ENCODE results near the gene HMGCLL1.

Gene HMGCLL1

DNA sequence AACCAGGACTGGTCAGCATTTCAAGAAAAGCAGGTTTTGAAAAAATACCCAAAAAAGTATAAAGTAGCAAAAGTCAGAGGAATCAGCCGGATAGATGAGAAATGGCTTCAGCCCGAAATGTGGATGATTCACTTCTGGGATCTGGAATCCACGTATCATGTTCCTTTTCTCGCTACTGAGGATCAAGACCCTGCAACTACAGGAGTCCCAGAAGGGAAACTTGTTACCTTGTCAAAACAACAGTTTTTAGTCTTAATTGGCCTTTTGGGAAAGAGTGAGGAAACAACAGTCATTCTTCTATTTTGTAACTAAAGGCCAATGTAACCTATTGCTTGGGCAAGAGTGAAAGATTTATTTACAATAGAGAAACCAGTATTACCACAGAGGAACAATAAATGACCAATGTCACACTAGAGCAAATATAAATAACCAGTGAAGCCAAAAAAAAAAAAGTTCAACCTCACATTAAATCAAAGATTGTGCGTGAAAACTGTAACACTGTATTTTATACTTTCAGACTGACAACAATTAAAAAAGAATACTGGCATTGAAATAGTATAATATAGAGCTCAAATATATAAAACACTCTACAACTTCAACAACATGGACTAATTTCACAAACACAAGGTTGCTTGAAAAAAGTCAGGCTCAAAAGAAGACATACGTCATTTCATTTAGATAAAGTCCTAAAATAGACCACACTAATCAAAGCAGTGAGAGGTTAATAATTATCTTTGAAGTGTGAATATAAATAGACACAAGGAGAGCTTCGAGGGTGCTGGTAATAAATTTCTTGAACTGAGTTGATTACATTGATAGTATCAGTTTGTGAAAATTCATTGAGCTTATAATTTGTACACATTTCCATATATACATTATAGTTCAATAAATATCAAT is 135.5 kb downstream of the HMGCLL1 start:
- no peak for DNase-seq (ENCODE audit: low read depth)

DNA sequence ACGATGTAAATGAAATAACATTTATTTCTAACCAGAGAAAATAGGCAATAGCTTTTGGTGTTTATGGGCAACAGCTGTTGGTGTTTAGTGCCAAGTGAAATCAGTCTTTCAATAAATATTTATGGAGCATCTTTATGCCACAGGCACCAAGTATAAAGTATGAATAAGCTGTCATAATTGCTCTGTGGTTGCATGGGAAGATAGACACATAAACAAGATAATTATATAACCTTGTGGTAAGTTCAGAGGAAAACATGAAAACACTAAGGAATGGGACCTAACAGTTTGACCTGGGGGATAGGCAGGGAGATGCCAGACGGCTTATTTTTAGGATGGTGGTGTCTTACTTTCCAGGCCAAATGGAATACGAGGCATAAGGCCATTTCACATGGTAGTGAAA is 140.8 kb downstream of the HMGCLL1 start:
- no peak for DNase-seq (ENCODE audit: low read depth)

DNA sequence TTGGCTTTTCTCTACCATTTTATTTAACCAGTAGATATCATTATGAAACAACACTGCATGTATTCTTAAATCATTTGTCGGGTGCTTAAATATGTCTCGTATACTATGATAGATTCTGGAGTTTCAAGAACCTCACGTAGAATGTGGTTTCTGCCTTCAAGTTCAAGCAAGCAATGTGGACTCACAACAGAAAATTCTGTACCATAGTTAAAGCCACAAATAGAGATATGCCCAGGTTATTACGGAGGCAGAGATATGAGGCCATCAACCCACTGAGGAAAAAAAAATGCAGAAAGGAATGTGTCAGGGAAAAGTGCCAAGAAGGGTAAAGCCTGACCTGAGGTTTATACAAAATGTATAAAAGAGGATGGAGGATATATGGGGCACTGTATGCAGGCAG is 141.9 kb downstream of the HMGCLL1 start:
- no peak for DNase-seq (ENCODE audit: low read depth)

DNA sequence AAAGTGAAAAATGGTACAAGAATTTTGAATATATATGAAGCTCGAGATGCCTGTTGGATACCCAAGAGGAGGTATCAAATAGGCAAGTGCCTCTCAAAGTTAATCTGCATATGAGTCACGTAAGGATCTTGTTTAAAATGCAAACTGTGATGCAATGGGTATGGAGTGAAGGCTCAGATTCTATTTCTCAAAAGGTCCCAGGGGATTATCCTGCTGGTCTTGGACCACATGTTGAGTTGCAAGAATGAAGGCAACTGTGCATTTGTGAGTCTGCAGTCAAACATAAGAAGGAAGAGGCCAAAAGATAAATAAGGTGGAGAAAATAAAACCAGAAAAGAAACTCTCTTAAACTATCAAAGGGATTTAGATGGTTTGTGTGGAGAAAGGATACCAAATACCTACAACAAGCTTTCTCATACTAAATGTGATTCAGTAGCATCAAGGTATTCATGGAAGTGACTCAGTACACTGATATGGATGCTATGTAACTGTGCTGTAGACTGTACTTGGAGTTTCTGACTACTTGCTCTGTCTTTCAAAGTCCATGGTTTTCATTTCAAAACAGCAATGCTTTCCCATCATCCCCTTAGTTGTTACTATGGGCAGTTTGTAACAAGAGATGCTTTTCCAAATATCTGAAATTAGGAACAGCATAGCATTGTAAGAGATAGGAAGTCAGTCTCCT is 145.4 kb downstream of the HMGCLL1 start:
- no peak for DNase-seq (ENCODE audit: low read depth)

DNA sequence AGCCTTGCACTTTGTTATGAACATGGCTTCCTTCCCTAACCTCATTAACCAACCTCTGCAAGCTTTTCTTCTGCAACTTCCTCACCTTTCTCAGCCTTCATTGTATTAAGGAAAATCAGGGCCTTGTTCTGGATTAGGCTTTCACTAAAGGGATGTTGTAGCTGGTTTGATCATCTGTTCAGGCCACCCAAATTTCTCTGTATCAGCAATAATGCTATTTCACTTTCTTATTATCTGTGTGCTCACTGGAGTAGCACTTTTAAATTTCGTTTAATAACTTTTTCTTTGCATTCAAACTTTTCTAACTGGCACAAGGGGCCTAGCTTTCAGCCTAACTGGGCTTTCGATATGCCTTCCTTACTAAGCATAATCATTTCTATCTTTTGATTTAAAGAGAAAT is 155.1 kb downstream of the HMGCLL1 start:
- no peak for DNase-seq (ENCODE audit: low read depth)

DNA sequence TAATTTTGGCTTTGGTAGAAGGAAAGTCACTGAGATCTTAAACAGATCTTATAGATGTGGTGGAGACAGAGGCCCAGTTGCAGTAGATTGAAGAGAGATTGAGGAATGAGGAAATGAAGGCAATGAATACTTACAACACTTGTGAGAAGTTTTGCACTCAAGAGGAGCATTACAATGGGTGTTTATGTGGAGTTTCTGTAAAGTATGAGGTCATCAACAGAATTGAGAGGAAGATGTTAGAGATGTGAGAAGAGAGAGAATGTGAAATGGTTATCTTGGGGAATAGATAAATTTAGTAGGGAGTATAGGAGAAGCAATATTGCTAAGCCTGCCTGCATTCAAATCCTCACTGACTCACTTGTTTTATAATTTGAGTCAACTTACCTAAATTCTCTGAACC is 168.3 kb downstream of the HMGCLL1 start:
- DNase-seq (ENCODE audit: low read depth) = no peak

DNA sequence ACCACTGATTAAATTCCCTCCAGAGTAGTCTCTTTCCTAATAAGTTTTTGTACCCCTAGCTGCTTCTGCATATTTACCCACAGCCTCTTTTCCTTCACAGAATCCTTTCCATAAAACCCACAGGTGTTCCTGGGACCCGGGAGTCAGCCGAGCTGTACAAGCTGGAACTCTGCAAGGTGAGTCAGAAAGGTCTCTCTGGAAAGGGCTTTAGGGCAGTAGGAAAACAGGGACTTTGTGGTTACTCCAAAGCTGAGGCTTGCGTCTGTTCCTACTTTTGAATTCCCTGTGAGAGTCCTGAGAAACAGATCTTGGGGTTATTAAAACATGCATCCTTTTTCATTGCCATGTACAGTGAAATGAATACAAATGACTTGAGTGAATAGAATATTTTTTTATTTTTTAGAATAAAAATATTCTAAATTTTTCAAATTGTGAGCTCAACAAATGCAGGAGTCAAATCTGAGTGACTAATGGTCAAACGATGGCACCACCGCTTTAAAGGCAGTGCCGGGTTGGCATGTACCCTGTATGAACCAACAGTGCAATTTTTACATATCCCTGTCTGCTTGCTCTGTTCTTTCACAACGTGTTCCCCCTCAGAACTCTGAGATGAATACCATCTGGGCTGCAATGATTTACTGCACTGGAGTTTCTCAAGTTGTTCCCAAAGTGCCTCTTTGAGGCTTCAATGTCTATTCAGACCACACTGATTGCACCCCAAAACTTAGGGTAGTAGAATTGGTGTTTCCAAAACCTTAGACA is 173.3 kb downstream of the HMGCLL1 start:
- DNase-seq (ENCODE audit: low read depth) = no peak

DNA sequence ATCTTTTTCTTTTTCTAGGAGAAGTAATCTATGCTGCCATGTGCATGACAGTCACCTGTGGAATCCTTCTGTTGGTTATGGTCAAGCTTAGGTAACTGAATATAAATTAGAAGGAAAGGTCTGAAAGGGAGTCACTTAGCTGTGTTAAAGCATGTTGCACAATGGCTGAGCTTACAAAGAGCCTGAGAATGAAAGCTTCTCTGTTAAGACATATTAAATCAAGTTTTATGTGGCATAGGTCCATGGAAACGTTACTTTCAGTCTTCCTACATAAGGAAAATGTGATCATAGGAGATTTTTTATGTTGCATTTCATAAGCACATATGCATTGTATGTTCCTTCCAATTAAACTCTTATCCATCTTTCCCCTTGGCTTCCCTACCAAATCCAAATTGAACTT is 179.6 kb downstream of the HMGCLL1 start:
- DNase-seq (ENCODE audit: low read depth) = no peak

DNA sequence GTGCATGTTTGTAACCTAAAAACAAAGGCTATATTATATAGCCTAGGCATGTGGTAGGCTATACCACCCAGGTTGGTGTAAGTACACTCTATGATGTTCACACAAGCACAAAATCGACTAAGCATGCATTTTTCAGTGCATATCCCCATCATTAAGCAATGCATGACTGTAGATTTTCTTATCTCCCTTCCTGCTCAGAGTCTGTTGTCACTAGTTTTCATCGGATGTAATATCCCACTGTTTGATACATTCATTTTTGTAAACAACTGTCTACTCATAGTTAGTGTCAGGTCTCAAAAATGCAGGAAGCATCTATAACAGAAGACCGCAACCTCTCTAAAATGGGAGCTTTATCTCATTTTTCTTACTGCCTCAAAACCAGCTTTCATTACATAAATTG is 181.0 kb downstream of the HMGCLL1 start:
- DNase-seq (ENCODE audit: low read depth) = no peak

DNA sequence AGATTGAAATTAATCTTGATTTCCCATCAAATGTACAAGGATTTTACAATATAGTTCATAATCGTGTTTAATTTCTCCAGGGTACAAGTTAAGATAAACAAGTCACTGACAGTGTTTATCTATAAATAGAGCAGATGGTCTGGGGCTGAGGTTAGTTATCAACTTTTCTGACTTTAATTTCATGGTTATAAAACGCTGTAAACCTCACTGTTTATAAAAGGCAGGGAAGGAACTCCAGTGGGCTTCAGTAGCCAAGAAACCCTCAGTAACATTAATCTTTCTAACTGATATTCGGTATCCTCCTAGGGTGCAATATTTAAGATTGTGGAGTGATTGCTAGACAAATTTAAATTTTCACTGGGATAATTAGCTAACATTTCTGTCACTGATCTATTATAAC is 183.1 kb downstream of the HMGCLL1 start:
- no peak for DNase-seq (ENCODE audit: low read depth)

DNA sequence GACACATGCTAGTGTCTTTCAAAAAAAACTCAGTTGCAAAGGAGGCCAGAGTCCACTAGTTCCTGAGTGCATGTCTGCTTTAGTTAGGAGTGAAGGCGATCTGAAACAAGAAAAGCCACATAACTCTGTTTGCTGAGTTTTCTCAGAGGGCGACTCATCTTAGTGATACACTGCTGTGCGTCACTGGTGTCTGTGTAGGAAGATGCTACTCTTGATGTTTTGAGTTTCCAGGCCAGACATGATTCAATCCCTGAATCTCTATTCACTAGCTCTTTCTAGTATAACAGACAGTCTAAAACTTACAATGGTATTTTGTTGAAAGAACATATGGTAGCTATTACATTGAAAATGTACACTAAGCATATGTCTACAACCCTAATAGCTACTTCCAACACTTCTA is 190.8 kb downstream of the HMGCLL1 start:
- DNase-seq (ENCODE audit: low read depth) = no peak

Measured in stimulated activated CD4-positive, alpha-beta T cell treated with anti-CD3 and anti-CD28 coated beads, Interleukin-2, amount 100 ng/mL, for 4 hours (primary cell).